Pancreas (tissue), 10 donors: ENCODE results near the gene NFYC. TPM values are rescaled to one million over a fixed set of nuclear protein-coding genes. Genes with fewer than 3 reads are reported as not detected.

Experiments used
- ATAC-seq, 4 donors: fragments of 200-7000 bp; cut with Tn5 transposase; one replicate each; pipeline versions ENCODE4 v1.8.0 to v1.9.1; 2020; ENCODE audit warnings: mild to moderate bottlenecking in 4 of 4, moderate library complexity in 4 of 4
- DNase-seq, 6 donors: peaks; one replicate each; pipeline ENCODE4 v3.0.0-alpha.2; 2020
- FAIRE-seq: peaks from 2 replicates; lab custom pipeline; 2012; peaks lifted over from hg19 to GRCh38; lab: Jason Lieb, UNC
- H3K27ac ChIP-seq, 4 donors: fragments of 200-600 bp; sonication (generic); 1 replicate in 3 of 4; 2 replicates in 1 of 4; pipeline versions ENCODE4 v1.5.0 to v1.8.0; 2020
- H3K27me3 ChIP-seq, 4 donors: fragments of 200-600 bp; one replicate each; pipeline ENCODE4 v1.8.0; 2021
- H3K36me3 ChIP-seq, 3 donors: fragments of 200-600 bp; sonication (generic) in 1 of 3; one replicate each; pipeline versions ENCODE4 v1.5.0 to v1.8.0; 2020 to 2021
- H3K4me1 ChIP-seq, 3 donors: fragments of 200-600 bp; one replicate each; pipeline ENCODE4 v1.8.0; 2021
- H3K4me3 ChIP-seq, 4 donors: fragments of 200-600 bp; sonication (generic) in 2 of 4; one replicate each; pipeline versions ENCODE4 v1.5.0 to v1.8.0; 2020 to 2021
- H3K9me3 ChIP-seq, 4 donors: fragments of 200-600 bp; one replicate each; pipeline ENCODE4 v1.8.0; 2021
- WGBS, 2 donors: extraction: QIAGEN DNeasy Blood & Tissue Kit; methylation state at CpG; one replicate each; pipeline ENCODE4 v1.1.7; 2013; 5-methylcytosine and 5-hydroxymethylcytosine counted together
- intact Hi-C, 3 donors: fragments of 100-400 bp; cut with DNase I; formaldehyde crosslinking; loops; one replicate each; pipeline versions ENCODE4 v1.11.1 to v1.14.2; 2022
- polyA plus RNA-seq, 2 donors: library from polyadenylated mRNA; stranded (reverse); fragments of 200-250 nt; gene quantifications; one replicate each; pipeline ENCODE4 v1.2.3, GENCODE V29; 2013
- total RNA-seq, 6 donors: library from RNA; stranded (reverse); fragmentation: NEBNext Ultra II Directional in 4 of 6; extraction: Animal tissue kit (Norgen Biotek cat#: 25700) in 4 of 6; gene quantifications; one replicate each; pipeline versions ENCODE4 v1.2.1 to v1.2.4, GENCODE V29; 2021 to 2023
- TF ChIP-seq, protein P1 (sequence below), 4 donors: fragments of 200-600 bp; sonication (generic) in 3 of 4; IDR thresholded peaks; one replicate each; pipeline versions ENCODE4 v1.5.0 to v1.8.0; 2021; ENCODE audit warnings: antibody characterized with exemption in 4 of 4
- donor health status: healthy with polysubstance abuse.
- donor health status: DM: no; HTN: no; CAD: no; lungs with moderate emphysema.
- donor health status: DM: no; HTN: no; CAD: no.
- donor health status: control.
- donor health status: control.
- donor health status: Bipolar disorder and iron deficiency.
- donor health status: DM: yes; HTN: yes; CAD: no.
- donor health status: DM: no; HTN: no; CAD: no.
- donor health status: DM: no; HTN: no; CAD: no.
- donor health status: DM: yes; HTN: yes; CAD: no.

Gene NFYC
- total and polyA plus RNA-seq, 8 donors, result 21.3 to 39.6 (median 28.2) TPM

DNA sequence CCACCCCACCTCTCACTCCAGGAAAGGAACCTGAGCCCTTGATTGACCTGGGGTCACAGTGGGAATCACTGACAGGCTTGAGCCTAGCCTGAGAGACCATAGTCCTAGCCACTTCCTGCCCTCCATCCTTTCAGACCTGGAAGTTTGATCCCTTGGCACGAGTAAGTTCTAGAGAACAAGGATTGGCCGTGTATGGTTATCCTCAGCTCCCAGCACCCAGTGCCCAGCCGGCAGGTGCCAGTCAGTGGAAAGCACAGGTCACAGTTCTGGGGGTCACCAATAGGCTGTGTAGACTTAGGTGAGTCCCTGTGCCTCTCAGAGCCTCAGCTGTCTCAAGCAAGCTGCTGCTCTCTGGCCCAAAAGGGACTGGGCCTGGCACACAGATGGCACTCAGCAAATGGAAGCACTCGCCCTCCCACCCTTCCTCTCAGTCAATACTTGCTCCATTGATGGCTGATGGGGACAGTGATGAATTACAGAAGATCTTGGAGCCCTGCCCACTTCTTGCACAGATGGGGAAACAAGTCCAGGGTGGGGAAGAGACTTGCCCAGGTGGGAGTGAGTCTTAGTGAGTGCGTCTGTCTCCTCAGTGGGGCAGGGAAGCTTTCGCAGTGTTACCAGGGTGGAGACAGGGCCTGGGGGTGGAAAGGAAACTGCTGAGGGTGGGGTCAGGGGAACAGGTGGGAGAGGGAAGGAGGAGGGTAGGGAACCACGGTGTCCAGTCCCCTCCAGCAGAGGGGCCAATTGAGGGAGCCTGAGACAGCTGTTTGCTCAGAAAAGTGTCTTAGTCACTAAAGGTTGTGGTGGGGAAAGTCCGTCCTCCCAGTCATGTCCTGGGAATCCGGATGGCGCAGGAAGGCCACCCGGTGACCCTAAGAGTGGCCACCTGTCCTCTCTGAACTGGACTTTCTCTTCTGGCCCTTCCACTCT lies 89.4 kb downstream of the NFYC start:
- TF ChIP-seq, protein P1, sequence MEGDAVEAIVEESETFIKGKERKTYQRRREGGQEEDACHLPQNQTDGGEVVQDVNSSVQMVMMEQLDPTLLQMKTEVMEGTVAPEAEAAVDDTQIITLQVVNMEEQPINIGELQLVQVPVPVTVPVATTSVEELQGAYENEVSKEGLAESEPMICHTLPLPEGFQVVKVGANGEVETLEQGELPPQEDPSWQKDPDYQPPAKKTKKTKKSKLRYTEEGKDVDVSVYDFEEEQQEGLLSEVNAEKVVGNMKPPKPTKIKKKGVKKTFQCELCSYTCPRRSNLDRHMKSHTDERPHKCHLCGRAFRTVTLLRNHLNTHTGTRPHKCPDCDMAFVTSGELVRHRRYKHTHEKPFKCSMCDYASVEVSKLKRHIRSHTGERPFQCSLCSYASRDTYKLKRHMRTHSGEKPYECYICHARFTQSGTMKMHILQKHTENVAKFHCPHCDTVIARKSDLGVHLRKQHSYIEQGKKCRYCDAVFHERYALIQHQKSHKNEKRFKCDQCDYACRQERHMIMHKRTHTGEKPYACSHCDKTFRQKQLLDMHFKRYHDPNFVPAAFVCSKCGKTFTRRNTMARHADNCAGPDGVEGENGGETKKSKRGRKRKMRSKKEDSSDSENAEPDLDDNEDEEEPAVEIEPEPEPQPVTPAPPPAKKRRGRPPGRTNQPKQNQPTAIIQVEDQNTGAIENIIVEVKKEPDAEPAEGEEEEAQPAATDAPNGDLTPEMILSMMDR (IDR thresholded peaks at IDR 0.05), result no peak
- H3K4me1 ChIP-seq, result peaks cover 0 to 5% (median 0%) of the 10 kb centered on the region in 3 donors
- intact Hi-C loops, result no loop called here
- FAIRE-seq, result no peak
- WGBS, 2 donors, result 72 to 75% methylated on average over 10 to 11 of the region's 11 CpGs
- ATAC-seq, result no peak
- peak in 2 of 6 donors; percentile 21 to 27 for DNase-seq
- H3K4me3 ChIP-seq, result no peak overlapping the region
- no peaks in the 10 kb centered on the region for H3K9me3 ChIP-seq
- no peaks in the 10 kb centered on the region for H3K36me3 ChIP-seq
- no peak overlapping the region for H3K27ac ChIP-seq
- H3K27me3 ChIP-seq, result no peaks in the 10 kb centered on the region

DNA sequence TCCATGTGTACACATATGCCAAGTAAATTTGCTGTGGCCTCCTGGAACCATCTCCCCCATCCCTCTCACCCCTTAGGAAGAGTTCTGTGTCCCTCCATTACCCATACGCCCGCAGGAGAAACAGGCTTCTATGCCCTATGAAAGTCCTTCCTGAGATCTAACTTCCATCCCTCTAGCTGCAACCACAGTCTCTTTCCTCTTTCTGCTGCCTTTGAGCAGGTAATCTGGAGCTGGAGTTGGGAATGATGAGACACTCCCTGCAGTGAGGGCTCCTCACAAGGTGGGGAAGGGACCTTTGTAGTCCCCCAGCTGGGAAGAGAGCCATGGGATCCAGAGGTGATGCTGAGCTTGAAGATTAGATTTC lies 90.1 kb downstream of the NFYC start:
- peak in 1 of 6 donors; percentile 3 for DNase-seq
- no peak for FAIRE-seq
- intact Hi-C loops, result no loop called here
- Histone ChIP-seq H3K4me1 (peaks cover 0 to 5% (median 0%) of the 10 kb centered on the region in 3 donors), H3K4me3 (no peak overlapping the region), H3K9me3 (no peaks in the 10 kb centered on the region), H3K36me3 (no peaks in the 10 kb centered on the region), H3K27me3 (no peaks in the 10 kb centered on the region), H3K27ac (no peak overlapping the region)
- TF ChIP-seq, protein P1 (IDR thresholded peaks at IDR 0.05), result no peak
- no peak for ATAC-seq
- WGBS, 2 donors, result 92 to 93% methylated on average over 2 of the region's 2 CpGs

DNA sequence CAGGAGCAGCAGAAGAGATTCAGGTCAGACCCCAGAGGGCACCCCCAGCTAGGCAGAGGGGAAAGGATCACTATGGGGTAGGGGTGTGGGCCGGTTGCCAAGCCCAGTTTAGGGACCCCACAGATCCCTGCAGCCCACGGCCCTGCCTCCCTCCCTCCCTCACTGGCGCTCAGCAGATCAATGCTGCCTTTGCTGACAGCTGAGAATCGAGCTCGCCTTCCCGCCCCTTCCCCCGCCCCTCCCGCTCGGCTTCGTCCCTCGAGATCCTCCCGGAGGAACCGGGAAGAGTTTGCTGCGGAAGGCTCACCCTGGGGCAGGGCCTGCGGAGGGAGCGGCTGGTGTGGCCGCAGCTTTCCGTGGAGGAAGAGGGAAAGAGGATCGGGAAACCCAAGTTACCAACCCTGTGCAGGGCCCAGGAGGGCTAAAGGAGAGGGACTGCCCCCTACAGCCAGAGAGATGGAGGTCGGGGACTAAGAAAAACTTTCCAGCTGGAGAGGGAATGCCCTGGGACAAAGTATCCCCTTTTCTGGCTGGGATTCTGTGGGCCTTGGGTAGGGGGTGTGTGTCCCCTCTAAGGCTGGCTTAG lies 91.0 kb downstream of the NFYC start:
- no peak for FAIRE-seq
- peak overlapping the region in 2 of 4 donors; percentile 6 to 19 for H3K4me3 ChIP-seq
- peaks cover 0 to 5% (median 0%) of the 10 kb centered on the region in 3 donors for H3K4me1 ChIP-seq
- H3K36me3 ChIP-seq, result no peaks in the 10 kb centered on the region
- H3K27me3 ChIP-seq, result no peaks in the 10 kb centered on the region
- H3K9me3 ChIP-seq, result no peaks in the 10 kb centered on the region
- H3K27ac ChIP-seq, result no peak overlapping the region
- DNase-seq, result peak in 5 of 6 donors; percentile 24 to 82 (median 53)
- peak; percentile 31 to 56 (median 40) for ATAC-seq
- WGBS, 2 donors, result 1 to 9% methylated on average over 20 of the region's 20 CpGs
- TF ChIP-seq, protein P1 (IDR thresholded peaks at IDR 0.05), result no peak
- intact Hi-C loops, result no loop called here

DNA sequence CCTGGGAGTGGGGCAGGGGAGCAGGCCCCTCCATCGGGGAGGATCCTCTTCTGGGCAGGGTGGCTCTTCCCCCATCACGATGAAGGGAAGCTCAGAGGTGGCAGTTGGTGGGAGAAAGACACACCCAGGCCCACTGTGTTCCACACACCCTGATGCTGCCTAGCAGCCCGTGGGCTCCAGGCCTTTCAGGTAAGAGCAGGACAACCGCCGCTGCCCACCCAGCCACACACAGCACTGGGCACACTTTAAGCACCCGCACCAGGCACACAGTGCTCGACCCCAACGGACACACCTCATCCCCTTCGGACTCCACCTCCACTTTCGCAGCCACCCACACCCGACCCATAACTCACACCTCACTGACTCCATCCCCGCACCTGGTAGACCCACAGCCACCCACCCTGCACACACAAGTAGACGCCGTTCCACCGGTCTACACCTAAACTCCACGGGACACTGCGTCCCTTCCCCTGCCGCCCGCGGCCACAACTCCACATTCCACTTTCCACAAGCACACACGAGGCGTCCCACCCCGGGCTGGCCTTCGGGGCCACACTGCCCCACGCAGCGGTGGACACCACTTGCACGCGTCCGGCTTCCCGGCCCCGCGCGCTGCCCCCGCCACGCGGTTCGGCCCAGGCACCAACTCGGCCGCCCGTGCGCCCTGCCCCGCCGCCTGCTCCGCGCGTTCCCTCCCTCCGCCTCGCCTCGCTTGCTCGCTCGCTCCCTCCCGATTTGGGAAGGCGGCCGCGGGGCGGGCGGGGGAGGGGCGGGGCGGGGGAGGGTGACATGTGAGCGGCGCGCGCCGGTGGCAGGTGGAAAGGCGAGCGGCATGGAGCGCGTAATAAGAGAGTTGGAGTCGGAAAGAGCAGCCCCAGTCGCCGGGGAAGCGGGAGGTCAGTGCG lies 91.7 kb downstream of the NFYC start, which contains the start of gene KCNQ4:
KCNQ4 (plus strand) TSS at position 787 of the 905 bp plus-strand sequence. CDS start 307 bp downstream, outside the sequence.
- no peaks in the 10 kb centered on the region for H3K36me3 ChIP-seq
- FAIRE-seq, result no peak
- no peaks in the 10 kb centered on the region for H3K9me3 ChIP-seq
- no peak within 1 kb of the TSS for H3K27ac ChIP-seq
- peaks cover 0 to 5% (median 0%) of the 10 kb centered on the region in 3 donors for H3K4me1 ChIP-seq
- WGBS, 2 donors, result 10% methylated on average over 56 to 73 of the region's 73 CpGs
- peak; percentile 53 to 84 (median 67) for DNase-seq
- peak; percentile 74 to 84 (median 79) for ATAC-seq
- intact Hi-C loops, result no loop called here
- TF ChIP-seq, protein P1 (IDR thresholded peaks at IDR 0.05), result no peak
- peak within 1 kb of the TSS; percentile 14 to 44 (median 28) for H3K4me3 ChIP-seq
- H3K27me3 ChIP-seq, result no peaks in the 10 kb centered on the region
